HG02981 (cell line): ENCODE measurements around the gene ZMYND10.

Experiments
- ATAC-seq: cut with Tn5 transposase; IDR thresholded peaks from one replicate; pipeline ENCODE4 v1.9.1; 2021; ENCODE audit warnings: mild to moderate bottlenecking, moderate library complexity; ENCODE audit not compliant: unreplicated experiment

ZMYND10 gene

DNA sequence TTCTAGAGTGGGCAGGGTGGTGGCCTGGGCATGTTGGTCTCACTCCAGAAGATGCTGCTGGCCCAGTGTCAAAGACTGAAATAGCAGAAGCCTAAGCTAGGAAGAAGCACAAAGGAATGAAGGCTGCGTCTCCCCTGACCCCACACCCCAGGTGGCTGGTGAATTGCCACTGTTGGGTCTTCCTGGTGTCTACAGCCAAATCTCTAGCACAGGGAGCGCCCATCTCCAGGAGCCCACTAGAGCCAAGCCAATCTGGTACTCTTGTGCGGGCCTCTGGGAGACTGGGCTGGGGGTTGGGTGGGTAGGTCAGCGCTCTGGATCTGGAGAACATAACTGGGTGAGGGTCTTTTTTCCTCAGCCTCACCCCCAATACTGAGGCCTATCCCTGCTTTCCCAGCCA, 18.4 kb downstream of the ZMYND10 start:
- ATAC-seq: no peak

DNA sequence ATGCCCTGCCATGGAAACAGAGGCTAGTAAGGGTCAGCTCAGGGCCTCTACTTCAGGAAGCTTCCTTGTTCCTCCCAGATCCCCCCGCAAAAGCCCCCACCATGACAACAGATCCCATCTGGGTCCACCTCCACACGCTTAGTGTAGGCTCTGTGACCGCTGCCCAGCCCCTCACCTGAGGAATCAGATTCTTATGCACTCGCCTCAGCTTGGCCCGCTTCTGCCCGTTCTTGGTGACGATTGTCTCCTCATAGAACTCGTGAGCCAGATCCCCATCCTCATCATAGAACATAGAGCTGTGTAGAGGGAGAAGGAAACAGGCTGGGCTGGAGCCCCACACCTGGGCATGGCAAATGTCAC, 19.4 kb downstream of the ZMYND10 start:
- no peak for ATAC-seq

DNA sequence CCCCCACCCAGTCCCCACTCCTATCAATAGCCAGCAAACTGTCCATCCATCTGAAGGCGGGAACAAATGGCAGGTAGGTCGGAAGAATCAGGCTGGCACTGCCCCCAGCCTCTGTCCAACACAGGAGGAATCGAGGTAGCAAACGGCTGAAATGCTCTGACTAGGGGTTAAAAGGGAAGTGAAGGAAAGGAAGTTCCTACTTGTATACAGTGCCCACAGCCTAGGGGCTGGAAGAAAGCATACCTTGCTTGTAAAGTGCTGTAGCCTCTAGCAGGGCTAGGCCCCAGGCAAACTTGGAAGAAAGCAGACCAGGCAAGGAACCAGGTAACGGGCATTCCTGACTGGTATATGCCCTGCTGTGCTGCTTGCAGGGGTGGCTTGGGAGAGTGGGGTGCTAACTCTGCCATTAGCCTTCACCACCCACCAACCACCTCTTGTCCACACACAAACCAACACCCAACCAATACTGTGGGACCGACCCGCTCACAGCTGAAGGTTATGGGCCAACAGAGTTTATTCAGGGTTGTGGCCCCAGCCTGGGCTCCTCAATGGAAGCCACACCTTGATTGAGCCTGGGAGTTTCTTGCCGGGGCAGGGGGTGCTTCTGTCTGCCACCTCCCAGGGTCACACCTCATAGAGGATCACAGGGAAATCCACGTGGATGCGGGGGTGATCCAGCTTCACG, 19.9 kb downstream of the ZMYND10 start:
- ATAC-seq: no peak

DNA sequence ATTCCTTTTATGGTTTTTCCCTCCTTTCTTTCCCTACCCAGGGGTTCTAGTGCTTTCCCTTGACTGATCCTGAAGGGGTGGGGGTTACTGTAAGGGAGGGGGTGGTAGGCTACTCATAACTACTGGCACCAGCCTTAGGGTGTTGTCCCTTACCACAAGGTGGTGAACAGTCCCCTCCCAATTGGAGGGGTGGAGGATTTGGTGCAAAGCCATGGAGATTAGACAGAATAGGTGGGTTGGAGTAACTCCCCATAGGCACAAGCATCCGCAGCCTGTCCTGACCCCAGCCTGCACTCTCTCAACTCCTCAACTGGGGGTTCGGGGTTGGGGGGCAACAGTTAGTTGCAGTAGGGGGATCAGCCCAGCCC, 20.4 kb downstream of the ZMYND10 start:
- no peak for ATAC-seq

DNA sequence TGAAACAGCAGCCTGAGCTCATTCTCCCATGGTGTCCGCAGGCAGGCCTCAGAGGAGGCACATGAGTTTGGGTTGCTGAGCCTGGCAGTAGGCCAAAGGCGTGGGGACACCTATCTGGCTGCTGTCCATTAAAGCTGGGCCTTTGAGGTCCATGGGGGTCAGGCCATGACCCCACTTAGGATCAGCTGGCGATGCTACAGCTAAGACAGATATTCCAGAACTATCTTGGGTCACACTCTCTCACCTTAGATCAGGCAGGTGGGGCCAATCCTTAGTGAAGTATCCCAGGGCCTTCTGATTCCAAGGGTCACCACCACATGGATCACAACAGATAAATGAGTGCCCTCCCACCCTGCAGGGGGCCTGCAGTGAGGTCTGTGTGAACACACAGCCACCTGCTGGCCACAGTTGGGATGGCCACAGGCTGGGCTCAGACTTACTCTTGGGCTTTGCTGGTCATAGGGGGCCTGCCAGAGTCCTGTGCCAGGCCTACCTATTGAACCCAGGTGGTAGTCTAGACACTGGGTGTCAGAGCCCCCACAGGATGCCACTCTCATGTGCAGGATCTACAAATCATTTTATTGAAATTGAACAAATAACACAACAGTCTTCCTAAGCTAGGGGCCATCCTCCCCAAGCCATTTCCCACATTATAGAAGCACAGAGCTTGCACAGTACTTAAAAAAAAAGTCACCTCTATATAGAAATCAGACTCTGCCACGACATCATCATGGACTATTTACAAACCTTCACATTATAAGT, 21.0 kb downstream of the ZMYND10 start:
- no peak for ATAC-seq

DNA sequence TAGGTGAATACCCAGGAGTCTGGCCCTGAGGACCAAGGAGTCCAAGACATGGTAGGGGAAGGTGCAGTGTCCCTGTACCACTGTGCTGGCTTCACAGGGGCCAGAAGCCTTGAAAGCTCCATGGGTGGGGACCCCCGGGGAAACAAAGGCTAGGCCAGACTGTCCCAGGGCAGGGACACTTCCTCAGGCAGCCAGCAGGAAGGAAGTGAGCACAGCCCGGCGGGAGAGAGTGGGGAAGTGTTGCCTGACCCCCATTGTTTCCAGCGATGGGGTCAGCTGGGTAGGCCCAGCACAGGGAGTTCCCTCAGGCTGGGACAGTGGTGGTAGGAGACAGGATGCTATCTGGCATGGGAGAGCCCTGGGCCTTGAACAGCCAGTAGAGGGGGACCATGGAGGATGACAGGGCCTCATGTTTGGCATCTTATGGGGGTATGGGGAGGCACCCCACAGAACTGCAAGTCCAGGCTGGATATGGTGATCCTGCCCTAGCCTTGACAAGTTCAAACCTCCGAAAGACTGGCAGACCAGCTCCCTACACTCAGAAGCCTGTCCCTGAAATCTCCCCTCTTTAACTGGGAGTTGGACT, 21.8 kb downstream of the ZMYND10 start:
- no peak for ATAC-seq

DNA sequence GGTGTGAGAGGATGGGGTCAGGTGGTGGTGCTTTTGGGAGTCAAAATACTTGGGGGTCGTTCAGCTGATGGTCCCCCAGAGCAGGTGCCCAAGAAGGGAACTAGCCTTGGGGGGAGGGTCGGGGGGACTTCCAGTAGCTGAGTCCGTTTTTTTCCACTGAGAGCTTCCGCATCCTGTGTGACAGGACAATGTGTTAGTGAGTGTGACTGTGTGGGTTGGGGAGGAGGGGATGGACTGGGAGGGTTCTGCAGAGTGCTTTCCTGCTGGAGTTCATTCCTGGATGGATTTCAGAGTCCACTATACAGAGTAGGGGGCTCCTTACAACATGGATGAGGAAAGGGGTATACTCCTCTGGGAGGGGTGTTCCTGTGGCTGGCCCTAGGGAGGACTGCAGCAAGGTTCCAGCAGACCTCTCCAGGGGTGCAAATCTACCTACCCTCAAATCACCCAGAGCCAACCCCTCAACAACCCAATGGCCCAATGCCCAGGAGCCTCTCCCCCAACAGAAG, 22.4 kb downstream of the ZMYND10 start:
- no peak for ATAC-seq

DNA sequence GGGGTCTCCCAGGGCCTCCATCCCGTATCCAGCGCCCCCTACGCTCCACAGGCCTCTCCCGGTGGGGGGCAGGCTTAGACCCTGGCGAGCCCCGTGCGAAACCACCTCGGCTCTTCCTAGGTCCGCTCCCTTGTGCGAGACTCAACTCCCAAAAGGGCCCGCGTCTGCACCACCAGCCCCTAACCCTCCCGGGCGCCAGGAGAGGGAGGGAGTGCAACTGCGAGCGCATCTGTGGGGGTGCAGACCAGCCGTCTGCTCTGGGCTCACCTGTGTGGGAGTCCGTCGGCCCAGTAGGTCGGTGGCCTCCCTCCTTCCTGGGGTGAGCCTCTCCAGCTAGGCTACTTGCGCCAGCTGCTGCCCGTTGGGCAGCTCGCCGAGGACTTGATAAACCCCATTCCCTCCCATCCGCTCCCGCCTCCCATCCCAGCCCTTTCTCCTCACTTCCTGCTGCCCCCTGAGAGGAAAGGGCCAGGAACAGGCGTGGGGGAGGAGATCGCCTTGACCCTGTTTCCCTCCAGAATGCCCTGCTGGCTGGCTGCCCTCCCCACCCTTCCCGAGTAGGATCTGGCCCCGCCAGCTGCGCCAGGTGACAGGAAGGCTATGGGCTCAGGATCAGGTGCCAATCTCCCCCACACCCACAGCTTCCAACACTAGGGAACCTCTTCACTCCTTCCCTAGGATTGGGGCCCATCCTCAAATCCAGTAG, 23.0 kb downstream of the ZMYND10 start, which contains the start of gene HYAL2:
Gene HYAL2, minus strand, starts transcription at position 360 of the 706 bp plus-strand sequence. CDS start 2,256 bp downstream, outside the sequence.
- no peak for ATAC-seq

DNA sequence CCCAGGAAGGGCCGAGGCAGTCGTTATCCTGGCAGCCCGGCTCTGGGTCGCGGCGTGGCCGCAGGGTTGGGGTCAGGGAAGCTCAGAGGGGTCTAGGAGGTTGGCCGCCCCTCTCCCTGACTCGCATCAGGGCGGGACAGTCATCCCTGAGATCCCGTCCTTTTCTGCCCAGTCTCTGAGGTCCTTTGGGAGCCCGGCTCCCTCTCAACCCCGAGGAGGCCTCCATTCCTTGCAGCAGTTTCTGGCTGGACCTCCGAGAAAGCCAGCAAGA, 23.5 kb downstream of the ZMYND10 start:
- ATAC-seq: no peak

DNA sequence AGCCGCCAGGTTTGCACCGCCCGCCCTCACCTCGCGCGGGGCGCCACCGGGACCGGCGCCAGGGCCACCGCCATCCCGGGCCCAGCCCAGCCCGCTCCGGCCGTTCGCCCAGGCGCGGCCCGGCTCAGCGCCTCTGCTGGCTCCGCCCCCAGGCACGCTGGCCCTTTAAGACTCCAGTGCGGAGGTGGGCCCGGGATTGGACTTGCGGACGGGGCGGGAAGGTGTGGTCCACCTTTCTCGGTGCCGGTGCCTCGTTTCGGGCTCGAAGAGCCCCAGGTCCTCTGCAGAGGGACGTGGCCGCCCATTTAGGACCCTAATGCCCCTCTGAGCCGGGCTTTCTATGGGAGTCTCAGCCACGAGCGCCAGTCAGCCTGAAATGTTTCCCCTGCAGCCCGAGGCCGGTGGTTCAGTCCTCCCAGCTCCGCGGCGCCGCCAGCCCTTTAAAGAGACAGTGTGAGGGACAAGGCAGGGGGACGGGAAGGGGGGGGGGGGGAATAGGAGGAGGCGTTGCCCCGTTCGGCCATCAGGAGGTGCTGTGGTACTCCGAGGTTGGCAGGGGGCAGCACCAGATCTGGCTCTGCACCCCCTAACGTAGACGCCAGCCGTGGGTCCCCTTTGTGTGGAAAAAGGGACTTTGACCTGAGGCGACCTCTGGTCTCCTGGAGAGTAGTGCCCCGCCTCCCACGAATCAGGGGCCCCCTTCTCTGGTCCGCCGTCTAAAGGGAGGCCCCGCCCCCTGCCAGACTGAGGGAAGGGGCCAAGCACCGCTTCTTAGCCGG, 24.0 kb downstream of the ZMYND10 start:
- peak; percentile 78 for ATAC-seq

DNA sequence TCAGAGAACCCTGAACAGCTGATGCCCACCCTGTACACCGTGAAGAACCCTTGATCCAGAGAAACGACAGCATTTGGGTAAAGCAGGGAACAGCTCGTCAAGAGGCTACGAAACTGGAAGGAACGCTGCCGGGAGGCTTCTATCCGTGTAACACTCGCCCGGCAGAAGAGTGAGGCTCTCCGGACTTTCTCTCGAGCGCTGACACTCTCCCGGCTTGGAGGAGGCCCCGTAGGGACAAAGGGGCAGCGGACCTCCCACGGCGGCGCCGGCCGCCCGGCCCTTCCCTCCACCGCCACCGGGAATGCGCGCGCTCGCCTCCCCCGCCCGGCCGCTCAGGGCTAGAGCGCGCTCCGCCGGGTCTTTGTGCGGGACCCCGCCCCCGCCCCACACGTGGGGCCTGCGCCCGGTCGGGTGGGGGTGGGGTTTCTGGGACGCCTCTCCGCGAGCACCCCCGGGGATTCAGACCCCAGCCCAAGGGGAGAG, 24.6 kb downstream of the ZMYND10 start:
- ATAC-seq: peak; percentile 36

DNA sequence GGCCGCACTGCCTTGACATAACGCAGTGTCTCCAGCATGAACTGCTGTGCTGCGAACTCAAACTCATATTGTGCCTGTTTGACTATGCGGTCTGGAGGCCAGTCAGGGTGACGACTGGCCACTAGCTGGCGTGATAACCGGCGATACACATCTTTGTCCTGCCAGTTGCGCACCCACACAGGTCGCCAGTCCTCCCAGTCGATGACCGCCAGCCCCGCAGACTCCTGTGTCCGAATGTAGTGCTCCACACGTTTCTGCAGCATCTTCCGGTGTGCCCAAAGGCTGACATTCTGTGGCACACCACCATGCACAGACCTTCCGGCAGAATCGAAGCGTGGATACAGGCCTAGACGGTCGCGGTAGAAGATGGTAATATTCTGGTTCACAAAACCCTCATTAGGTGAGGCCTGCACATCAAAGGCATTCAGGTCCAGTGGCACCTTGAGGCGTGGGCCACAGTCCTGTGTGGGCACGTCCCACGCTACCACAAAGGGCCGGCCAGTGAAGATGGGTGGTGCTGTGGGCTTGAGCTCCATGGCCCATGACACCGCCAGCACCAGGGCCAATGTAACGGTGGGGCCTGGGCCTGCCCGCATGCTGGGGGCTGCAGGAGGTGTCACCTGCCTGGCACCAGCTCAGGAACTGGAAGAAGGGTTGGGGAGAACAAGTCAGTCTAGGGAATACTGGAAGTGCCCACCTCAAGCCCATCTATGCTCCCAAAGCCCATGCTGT, 25.5 kb downstream of the ZMYND10 start:
- no peak for ATAC-seq

DNA sequence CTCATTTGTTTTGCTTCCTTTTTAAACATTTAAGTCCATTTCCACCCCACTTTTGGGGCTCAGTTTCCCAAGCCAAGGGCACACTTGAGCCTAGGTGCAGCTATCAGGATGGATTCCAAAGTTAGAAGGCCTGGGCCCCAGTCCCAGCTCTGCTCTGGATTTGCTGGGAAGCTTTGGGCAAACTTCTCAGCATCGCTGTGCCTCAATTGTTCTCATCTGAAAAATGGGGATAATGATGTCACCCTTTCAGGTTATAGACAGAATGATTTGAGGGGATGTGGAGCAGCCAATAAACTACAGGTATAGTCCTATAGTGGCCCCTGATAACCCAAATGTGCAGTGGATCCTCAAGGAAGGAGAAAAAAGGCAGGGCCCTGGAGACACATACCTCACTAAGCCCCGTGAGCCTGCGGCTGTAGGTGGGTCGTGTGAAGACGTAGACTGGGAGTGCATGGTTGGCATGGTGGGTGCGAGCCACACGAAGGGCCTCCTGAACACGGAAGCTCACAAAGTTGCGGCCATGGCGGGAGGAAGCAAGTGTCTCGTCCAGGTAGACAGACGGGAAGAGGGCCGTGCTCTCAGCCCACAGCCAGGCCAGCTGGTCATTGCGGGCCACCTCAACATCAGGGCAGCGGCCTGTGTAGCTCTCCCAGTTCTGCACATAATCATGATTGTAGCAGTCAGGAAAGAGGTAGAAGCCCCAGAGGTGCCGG, 26.2 kb downstream of the ZMYND10 start:
- no peak for ATAC-seq

DNA sequence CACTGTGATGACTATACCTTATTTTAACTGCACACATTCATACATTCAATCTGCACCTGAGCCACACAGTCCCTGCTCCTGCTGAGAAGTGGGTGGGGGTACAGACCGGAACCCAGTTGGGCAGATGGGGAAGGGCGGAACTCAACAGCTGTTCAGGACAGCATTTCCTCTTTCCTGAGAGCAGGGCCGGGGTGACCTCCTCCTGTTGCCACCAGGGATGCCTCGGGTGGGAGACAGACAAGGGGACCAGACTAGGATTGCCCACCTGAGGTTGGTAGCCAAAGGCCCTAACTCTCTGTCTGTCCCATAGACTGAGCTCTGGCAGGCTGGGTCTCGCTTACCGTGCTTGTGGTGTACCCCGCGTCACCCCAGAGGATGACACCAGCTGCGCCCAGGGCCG, 26.9 kb downstream of the ZMYND10 start:
- no peak for ATAC-seq

DNA sequence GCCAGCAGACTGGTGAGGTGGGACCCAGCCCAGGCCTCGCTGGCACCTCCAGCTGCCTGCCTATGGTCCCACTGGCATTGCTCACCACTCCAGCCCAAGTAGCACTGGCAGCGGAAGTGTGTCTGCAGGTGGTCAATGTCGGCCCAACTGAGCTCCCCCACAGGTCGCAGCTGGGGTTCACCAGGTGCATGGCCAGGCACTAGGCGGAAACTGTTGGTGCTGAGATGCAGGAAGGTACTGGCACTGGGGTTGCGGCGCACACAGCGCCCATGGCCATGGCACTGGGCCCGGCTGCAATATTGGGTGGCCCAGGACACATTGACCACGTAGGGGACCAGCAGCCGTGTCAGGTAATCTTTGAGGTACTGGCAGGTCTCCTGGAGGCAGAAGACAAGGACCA, 27.4 kb downstream of the ZMYND10 start:
- no peak for ATAC-seq

DNA sequence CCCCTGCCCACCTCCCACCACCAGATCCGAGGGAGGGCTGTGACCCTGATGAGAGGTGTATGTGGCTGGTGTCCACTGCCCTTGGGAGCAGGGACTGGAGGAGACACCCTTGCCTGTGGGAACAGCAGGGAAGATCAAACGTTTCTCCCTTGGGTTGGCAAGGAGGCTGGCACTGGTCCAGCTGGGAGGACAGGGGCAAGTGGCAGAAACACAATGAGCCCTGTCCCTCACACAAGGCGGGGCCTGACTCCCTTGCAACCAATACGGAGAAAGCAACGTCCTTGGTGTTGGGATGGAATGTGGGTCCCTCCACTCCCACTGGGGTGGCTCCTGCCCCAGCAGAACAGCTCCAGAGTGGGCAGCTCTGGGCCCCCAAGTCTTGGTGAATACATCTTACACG, 28.2 kb downstream of the ZMYND10 start:
- no peak for ATAC-seq

DNA sequence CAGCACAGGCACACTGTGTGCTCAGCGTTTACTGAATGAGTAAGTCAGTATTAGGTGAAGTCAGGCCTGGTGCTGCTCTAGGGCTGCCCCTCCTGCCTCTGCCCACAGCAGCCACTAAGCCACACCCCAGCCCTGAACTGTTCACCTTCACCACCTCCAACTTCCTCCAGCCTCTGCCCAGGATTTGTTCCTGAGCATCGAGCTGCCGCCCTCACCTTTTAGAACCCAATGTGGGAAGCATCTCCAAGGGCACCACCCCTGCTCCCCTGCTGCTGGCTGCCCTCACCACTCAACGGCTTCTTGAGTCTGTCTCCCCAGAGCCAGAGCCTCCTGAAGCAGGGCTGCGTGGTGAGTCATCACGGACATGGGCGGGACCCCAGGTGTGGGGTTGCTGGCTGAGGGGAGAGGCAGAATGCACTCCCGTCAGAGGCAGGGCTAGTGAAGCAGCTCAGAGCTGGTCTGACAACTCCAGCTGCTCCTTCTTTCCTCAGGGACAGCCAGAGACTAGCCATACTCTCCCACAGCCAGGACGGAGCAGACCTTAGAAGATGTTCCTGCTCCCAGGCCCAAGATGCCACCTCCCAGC, 28.8 kb downstream of the ZMYND10 start:
- ATAC-seq: no peak

DNA sequence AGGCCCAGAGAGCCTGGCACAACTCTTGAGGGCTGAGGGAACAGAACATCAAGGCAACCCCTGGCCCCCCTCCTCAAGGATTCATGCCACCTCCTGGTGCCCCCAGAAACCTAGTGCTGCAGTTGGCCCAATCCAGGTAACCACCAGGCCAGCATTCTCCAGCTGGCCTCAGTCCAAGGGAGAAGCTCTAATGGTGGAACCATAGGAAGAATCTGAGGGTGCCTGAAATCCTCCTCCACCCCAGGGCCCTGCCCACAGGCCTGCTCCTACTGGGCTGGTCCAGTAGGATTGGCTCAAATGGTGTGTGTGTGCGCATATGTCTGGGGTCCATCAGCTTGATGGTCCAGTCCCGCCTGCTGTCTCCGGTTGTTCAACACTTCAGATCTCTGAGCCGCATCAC, 30.7 kb downstream of the ZMYND10 start:
- no peak for ATAC-seq

DNA sequence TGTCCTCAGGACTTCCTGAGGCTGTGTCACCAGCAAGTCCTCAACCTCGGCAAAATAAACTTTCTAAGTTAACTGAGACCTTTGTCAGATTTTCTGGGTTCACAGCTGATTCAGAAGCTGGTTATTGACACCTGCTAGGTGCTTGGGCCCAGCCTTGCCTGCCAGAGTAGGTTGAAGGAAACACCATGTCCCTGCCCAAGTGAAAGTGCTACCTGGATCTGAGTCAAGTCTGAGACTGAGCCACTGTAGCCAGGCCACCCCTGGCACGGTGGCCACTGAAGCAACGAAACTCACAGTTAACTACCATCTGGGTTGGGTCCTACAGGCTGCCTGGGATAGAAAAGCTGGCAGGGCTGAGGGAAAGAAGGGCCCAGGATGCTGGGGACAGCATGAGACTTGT, 31.2 kb downstream of the ZMYND10 start:
- ATAC-seq: no peak
